Medulla oblongata (tissue), 1 donor: ENCODE data around the gene DRGX.

Source experiments
- DNase-seq: peaks from one replicate; pipeline ENCODE4 v3.0.0-alpha.2; 2015; ENCODE audit errors: extremely low spot score

The DRGX gene

DNA sequence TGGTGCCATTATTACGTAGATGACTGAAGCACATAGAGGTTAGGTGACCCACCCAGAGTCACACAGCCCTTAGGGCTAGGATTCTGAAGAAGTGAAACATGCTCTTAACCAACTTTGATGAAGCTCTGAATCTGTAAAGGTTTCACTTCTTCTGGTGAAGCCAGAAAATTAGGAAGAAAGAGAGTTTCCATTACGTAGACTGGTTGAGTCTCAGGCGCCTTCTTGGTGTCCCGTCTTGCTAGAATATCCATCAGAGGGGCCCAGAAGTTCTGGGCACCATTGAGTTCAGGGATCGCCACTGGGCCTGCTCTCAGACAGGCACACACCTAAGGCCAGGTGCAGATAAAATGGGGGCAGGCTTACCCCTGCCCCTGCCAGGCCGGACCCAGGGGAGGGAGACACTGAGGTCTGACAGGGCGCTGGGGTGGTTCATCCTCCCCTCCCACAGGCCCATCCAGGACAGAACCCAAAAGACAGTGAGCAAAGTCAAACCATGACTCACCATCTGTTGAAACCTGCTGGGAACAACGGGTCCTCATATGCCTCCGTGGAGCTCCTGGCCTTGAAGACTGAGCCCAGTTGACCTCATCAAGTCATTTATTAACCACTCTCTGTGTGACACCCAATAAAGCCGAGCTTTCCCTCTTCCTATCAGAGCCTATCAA lies 33.2 kb downstream of the DRGX start:
- peak; percentile 69 for DNase-seq

DNA sequence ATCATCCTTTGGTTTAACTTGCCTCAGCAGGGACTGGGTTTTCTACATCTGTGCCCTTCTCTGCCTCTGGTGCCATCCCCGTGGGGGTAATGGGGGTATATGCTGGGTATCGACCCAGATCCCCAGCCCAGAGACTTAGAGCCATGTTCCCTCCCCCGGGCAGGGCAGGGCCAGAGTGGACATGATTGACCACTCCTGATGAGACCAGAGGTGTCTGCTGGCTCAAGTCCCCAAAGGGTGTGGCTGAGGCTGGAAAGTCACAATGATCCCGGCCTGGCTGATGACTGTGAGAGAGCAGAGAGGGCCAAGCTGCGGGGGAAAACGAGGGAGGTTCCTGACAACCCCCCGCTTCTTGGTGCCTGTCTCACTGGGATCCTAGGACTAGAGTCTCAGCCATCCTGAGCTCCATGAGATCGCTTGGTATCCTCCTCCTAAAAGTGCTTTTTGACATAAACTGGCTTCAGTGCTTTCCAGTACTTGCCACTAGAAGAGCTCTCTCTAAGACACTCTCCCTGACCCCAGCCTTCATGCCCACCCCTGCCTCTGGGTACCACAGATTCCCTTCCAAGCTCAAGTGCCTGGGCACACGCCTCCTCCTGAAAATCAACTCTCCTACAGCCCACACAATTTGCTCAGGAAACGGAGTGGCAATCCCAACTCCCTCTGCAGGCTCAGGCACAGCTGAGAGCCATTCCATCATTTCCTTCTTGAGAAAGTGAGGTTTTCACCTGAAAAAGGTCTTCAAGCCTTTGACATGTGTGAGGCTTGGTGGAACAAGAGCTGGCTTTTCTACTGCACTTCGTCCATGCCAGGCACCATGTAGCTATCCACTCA lies 33.9 kb downstream of the DRGX start:
- no peak for DNase-seq

DNA sequence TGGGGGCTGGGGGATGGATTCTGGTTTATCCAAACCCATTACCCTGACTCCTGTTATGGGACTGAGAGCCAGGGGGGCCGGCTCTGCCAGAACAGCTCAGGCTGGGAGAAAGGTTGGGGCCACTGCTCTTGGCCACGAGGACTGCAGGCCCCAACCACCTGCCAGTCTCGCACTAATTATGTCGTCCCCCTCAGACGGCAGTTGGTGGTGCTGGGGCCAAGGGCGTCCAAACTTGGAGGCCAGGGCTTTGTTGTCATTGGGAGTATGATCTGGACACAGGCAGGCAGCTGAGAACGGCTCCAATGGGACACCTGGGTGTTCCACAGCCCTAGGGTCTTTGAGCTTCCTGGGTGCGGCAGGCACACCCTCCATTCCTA lies 34.7 kb downstream of the DRGX start:
- DNase-seq = no peak

DNA sequence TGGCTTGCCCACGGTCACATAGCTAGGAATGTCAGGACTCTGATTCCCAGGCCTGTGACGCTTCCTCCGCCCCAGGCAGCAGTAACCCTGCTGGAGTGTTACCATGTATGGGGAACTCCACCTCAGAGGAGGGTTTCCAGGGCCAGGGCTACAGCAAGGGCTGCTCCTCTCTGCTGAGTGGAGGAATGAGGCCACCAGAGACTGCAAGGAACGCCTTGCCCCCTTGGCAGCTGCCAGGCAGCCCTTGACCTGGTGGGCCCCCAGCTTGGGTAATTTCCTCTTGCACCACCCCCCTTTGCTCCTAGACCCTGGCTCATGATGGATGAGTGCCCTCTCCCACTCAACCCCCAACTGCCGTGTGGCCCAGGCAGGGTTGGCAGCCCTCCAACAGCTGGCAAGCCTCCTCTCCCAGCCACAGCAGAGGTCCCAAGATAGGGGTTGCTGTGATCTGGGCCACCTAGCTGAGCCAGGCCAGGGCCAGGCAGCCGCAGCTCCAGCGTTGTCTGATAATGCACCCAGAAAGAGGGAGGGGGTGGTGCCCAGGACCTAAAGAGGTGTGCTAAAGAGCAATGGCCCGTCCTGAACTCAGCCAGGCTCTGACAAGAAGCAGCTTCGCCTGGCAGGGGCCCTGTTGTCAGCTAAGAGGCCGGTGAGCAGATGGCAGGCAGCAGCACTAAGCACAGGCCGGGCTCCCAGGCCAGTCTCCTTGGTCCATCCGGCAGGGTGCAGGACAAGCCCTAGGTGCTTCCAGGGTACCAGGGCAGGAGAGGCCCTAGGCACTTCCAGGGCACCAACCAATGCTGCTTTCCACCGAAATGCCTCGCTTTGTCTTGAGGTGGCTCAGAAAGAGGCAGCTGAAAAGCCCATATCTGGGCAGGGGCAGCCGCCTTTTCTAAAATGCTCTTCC lies 35.4 kb downstream of the DRGX start:
- DNase-seq = no peak

DNA sequence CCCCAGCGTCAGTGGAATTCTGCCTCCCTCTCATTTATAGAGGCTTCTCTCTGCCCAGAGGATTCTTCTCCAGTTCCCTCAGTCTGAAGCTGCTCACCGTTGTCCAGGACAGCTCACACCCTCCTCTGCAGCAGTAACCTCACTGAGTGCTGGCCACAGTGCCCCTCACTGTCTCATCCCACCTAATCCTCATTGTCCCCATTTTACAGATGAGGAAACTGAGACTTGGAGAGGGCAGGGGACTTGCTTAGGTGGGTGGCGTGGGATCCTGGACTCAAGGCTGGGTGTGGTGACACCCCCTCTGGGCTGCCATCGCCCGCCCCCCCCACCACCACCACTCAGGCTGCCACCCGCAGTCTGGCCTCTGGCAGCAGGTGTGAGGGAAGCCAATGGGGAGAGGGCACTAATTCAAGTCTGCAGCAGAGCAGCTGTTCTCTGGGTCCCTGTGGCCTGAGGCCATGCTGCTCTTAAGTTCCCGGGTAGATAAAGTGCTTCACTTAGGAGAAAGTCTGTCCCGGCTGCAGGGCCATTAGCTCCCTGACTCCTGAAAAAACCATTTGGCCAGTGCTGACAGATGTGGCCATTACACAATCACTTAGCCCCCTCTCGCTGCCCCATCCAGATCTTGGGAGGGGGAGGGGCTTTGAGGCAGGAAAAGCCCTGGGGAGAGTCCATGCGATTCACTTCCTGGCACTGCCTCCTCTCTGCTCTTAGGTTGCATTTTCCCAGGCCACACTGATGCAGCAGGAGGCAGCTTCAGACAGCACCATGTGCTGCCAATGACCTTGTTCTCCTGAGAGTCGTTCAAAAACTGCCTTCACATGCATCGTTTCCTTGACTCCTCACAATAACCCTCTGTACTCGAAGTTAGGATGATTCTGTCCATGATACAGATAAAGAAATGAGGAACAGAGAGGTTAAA lies 36.3 kb downstream of the DRGX start:
- no peak for DNase-seq

DNA sequence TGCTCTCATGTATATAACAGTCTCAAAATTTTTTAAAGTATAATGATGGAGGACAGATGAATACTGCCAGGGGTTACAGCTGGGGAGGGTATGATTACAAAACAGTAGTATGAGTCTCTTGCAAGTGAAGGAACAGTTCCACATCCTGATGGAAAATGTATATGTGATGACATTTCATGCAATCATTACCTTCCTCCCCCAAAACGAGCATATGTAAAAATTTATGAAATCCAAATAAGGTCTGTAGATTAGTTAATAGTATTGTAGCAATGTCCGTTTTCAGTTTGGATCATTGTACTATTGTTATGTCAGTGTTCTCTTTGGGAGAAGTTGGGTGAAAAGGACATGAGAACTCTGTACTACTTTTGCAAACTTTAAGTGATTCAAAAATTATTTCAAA lies 38.0 kb downstream of the DRGX start:
- DNase-seq = no peak

DNA sequence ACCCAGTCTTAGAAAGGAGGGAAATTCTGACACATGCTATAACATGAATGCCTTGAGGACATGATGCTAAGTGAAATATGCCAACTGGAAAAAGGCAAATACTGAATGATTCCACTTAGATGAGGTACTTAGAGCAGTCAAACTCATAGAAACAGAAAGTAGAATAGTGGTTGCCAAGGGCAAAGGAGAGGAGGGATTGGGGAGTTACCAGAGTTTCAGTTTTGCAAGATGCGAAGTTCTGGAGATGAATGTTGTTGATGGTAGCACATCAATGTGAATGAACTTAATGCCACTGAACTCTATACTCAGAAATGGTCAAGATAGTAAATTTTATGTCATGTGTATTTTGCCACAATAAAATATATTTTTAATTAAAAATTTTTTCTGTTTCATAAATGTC lies 38.9 kb downstream of the DRGX start:
- no peak for DNase-seq

DNA sequence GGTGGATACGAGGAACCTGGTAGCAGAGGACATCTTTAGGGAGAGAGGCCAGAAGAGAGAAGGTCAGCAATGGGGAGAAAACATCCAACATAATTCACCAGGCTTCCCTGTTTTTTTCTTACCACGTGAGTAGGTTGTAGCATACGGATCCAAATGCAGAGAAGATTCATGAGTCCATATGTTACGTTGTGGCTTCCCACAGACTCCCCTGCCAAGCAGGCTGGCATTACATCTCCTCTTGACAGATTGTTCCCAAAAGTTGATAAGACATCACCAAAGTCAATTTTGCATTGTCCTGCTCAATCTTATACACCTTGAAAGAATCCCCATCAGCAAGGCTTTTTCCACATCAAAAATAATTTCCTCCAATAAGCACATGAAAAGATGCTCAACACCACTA lies 39.7 kb downstream of the DRGX start:
- DNase-seq = no peak

DNA sequence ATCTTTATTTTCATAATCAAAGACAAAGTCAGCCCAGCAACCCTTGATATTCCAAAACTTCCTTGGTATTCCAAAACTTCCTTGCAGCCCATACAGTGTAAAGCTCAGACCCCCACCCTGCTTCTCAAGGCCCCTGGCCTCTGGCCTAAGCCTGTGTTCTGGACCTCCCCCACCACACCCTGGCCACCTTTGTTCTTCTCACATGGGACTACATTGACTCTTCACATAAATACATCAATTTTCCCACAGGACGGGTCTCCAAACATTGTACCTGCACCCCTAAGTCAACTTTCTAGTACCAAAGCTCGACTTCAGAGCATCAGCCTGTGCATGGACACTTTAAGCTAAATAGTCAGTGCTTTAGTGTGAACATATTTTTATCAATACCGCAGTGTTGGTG lies 40.7 kb downstream of the DRGX start:
- no peak for DNase-seq

DNA sequence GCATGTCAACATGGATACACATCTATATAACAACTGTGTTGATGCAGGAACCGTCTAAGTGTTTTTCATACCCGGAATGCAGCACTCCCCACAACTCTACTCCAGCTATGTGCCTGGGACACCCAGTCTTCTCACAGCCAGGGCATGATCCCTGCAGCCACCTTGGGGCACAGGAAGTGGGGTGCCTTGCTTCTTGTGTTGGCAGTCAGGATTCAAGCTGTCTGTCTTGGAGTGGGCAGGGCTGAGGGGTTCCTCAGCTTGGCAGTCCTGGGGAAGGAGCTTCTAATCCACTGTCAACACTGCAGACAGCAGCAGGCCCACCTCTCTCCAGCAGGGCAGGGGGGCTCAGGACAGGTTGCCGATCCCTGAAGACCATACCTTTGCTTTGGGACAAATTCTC lies 41.3 kb downstream of the DRGX start:
- DNase-seq = no peak

DNA sequence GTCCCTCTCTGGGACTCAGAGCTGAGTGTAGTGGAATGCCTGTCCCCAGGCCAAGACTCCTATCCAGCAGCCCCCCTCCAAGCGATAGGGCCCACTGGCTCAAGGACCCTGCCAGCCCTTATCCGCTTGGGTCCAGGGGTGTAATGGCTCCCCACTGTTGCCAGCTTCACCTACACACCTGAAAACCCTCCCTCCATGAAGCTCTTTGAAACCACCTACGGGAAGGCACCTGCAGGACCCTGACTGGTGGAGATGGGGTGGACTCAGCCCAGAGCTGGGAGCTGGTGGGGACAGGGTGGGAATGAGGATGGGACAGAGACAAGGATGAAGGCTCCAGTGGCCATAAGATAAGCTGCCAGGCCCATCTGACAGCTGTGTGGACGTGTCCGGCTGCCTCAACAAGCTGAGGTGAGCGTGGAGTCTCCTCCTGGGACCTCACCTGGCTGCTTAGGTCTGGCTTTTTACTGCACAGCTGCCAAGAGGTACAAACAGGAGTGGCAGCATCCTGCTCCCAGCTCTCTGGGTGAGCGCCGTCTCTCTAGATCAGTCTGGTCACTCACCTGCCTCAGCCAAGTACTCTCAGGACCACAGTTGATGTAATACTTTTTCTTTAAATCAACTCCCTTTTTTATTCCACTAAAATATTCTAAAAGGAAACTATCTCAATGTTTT lies 41.9 kb downstream of the DRGX start:
- DNase-seq = no peak

DNA sequence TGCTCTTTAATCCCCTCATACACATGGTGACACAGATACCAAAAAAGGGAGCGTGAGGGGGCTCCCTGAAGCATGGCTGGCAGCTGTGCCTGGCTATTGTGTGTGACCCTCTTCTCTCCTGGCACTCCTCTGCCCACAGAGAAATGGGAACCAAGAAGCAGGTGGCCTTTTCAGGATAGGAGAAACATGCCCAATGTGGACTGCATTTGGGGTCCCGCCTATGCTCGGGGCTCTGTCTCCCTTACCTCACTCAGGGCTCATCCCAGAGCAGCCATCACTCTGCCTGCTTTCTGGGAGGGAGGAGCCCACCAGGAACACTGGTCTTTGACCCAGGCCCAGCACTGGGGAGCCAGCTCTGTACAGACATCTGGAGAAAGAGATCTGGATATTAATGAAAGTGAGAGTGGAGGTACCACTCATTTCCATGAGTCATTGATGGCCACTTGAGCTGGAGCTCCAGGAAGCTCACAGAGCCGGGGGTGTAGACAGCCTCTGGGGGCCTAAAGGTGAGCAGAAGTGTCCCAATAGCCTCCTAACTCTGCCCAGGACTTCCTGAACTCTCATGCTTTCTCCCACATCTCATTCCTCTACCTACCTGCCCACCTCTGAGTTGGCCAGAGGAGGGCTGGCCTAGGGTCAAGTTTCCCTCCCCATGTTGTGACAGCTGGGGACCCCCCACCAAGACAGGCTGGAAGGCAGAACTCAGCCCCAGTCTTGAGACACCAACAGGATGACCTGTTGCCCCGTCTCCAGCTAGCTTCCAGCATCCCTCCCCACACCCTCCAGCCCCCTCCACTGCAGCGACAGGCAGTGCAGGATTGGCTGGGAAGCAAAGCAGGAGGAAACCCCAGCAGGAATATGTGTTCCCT lies 42.6 kb downstream of the DRGX start:
- DNase-seq = no peak

DNA sequence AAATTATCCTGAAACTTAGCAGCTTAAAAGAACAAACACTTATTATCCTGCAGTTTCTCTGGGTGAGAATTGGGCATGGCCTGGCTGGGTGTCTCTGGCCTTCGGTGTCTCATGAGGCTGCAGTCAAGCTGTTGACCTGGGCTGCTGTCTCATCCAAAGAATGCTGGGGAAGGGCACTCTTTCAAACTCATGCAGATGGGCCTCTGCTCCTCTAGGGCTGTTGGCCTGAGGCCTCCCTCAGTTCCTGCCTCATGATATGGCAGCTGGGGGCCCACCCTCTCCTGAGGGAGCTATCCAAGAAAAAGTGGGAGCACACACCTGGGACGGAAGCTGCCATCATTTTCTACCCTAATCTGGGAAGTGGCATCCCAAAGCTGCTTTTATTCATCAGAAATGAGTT lies 43.6 kb downstream of the DRGX start:
- no peak for DNase-seq

DNA sequence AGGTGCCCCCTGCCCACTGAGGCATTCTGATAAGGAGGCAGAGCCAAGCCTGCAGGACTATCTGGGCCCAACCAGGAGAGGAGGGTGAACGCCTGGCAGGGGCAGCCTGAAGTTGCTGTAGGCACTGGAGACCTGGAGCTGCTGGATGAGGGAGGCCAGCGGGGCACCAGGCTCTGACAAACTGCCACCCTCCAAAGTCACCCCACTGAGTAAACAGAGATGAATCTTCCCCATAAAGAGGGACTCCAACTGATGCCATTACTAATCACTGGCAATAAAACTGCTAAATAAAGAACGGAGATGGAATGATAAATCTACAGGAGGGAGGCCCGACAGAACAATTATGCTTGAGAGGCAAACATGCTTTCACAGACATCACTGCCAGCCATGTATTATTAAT lies 44.2 kb downstream of the DRGX start:
- DNase-seq = no peak

DNA sequence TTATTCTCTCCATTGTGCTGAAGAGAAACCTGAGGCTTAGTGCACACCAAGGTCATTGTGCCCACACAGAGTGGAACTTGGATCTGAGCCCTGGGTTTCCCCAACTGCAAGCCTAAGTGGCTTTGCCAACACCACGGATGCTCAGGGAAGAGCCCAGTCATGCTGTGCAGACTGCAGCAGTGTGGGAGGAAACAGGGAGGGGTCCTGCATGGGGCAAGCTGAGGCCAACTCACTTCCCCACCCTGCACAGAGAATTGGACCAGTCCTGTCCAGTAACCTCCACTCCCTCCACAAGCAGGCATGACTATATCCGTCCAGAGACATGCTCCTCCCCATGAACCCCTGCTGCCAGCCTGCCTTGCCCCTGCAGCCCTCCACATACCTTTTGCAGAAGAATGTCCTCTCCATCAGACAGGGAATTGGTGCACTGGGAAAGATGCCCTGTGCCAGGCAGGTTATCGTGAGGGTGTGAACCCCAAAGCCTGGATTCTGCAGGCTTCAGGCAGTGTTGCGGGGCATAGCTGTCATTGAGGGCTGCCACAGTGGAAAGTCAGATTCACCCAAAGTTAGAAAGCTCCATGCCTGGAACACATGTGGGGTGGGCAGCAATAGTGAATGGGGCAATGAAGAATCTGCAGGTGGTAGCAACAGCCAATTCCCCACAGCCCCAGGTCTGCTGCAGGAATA lies 44.9 kb downstream of the DRGX start:
- DNase-seq = no peak

DNA sequence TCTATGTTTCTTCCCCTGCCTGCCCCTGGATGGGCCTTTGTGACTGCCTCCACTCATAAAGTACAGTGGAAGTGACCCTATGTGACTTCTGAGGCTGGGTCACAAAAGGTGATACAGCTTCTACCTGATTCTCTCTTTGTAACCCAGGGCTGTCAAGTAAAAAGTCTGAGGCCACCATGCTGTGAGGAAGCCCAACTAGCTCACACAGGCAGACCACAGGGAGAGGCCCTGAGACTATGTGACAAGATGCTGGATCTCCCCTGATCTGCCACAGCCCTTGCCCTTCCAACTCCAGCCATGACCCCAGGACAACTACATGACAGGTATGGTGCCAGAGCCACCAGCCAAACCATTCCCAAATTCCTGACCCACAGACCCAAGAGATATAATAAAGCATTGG lies 45.8 kb downstream of the DRGX start:
- no peak for DNase-seq

DNA sequence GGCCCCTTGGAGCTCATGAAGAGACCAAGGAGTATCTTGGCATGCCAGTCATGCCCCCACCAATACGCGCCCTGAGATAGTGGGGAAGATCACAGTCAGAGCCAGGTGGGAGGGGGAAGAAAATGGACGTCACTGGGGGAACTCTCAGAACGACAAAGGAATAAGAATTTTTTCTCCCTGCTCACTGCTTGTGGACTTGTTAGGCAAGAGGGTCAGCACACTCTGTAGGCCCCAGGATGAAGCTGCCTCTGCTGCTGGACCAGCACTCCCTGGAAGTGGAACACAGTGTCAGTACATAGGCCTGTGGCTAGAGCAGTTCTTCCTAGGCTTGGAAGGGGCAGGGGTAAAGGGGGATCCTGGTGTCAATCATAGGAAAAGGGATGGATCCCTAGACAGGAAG lies 46.5 kb downstream of the DRGX start:
- DNase-seq = no peak

DNA sequence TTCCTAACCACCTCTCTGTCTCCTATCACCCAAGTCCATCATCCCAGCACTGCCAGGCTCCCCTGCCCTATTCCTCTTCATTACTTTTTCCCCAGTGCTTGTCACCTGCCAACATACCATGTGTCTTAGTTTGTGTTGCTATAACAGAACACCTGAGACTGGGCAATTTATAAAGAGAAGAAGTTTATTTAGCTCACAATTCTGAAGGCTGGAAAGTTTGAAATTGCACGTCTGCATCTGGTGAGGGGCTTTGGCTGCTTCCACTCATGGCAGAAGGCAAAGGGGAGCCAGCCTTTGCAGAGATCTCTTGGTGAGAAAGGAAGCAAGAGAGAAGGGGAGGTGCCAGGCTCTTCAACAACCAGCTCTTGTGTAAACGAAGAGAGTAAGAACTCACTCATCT lies 47.3 kb downstream of the DRGX start:
- no peak for DNase-seq

DNA sequence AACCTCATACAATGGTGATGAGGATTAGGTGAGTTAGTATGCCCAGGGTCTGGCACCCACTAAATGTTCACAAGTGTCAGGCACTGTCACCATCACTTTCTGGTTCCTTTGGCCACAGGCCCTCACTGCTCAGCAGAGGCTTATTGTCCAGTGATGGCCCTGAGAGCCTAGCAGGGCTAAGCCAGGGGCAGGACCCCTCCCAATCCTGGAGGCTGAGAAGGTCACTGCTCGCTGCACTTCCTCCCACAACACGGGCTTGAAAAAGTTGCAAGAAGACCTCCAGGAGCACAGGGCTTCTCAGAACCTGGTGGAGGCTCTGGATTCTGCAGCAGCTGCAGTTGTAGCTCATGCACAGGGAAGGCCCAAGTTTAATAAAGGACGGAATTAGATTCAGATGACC lies 48.1 kb downstream of the DRGX start:
- DNase-seq = no peak
